GM18505 (cell line): ENCODE data around the gene GOLGA8H.
"Not testable (repeated sequence)": the region's sequence is repeated elsewhere in the genome, so short reads cannot be mapped to it uniquely, and the experiment has no call there.

ENCODE experiments used
- ATAC-seq: cut with Tn5 transposase; IDR thresholded peaks from one replicate; pipeline ENCODE4 v1.9.1; 2021; ENCODE audit not compliant: unreplicated experiment
- POLR2A ChIP-seq: IDR thresholded peaks from 4 replicates; pipeline ENCODE4 v1.6.1; 2011; ENCODE audit warnings: borderline replicate concordance; ENCODE audit not compliant: insufficient read depth, insufficient read length; ENCODE audit errors: extremely low read depth

Gene GOLGA8H

GRCh38 chr15:30603796-30604195 is at the start of gene GOLGA8H:
GOLGA8H (plus strand) TSS chr15:30604028; CDS start chr15:30604126, 98 bp downstream.
- ATAC-seq = not testable (repeated sequence)

GRCh38 chr15:30566949-30567348 is 36.9 kb upstream of the GOLGA8H start:
- ATAC-seq = not testable (repeated sequence)

- not testable (repeated sequence) for ATAC-seq
Measured at GRCh38 chr15:30573012-30573491, 30.8 kb upstream of the GOLGA8H start.

- not testable (repeated sequence) for ATAC-seq
Measured at GRCh38 chr15:30579394-30579970, 24.3 kb upstream of the GOLGA8H start.

- not testable (repeated sequence) for ATAC-seq
Measured at GRCh38 chr15:30580716-30581115, 23.1 kb upstream of the GOLGA8H start.

GRCh38 chr15:30598953-30599352 is 4.9 kb upstream of the GOLGA8H start:
- ATAC-seq = not testable (repeated sequence)

- not testable (repeated sequence) for ATAC-seq
Measured at GRCh38 chr15:30612271-30612670, 8.4 kb downstream of the GOLGA8H start.

GRCh38 chr15:30621342-30621741 is 17.5 kb downstream of the GOLGA8H start:
- not testable (repeated sequence) for ATAC-seq

GRCh38 chr15:30625436-30626193 is 21.8 kb downstream of the GOLGA8H start, which contains the start of gene ARHGAP11B:
ARHGAP11B (plus strand) TSS chr15:30626128.
- ATAC-seq = peak; percentile 88

- not testable (repeated sequence) for ATAC-seq
Measured at GRCh38 chr15:30626194-30626565, 22.4 kb downstream of the GOLGA8H start.

- ATAC-seq = peak; percentile 4
Measured at GRCh38 chr15:30626632-30627031, 22.8 kb downstream of the GOLGA8H start.

GRCh38 chr15:30650012-30650929 is 46.4 kb downstream of the GOLGA8H start:
- no peak for TF ChIP-seq POLR2A
- peak; percentile 68 for ATAC-seq

GRCh38 chr15:30661154-30661553 is 57.3 kb downstream of the GOLGA8H start:
- not testable (repeated sequence) for ATAC-seq
